ENCODE results near the gene FSD1. TPM values are rescaled to one million over a fixed set of nuclear protein-coding genes. Genes with fewer than 3 reads are reported as not detected.

FSD1 gene
- total and polyA plus RNA-seq, 9 of the 15 experiments (the other 6 are each of a cell fraction or from before 2014, with no cell fraction given): 0.11 to 1.9 (median 0.94) TPM; not detected in 1

GRCh38 chr19:4267101-4267900 is 37.1 kb upstream of the FSD1 start (continued):
- TF ChIP-seq ZNF224 (CRISPR knock-in tag; IDR thresholded peaks at IDR 0.05) (no peak), THRB (CRISPR knock-in tag; conservative IDR thresholded peaks at IDR 0.05) (peak; percentile 75; the same call in 1 of the 2 replicates), PTRF (tag; IDR thresholded peaks at IDR 0.05) (no peak), CREB1 (IDR thresholded peaks at IDR 0.05) (no peak), CREB1 (CRISPR knock-in tag; IDR thresholded peaks at IDR 0.05) (no peak), LEF1 (IDR thresholded peaks at IDR 0.05) (0 out of 2 replicates have a peak, but pooled peaks have one; percentile 20), AFF4 (CRISPR knock-in tag; IDR thresholded peaks at IDR 0.05) (no peak), MYC (IDR thresholded peaks at IDR 0.05; ENCODE audit: low read depth, low read length) (no peak), MYC (CRISPR knock-in tag; IDR thresholded peaks at IDR 0.05; ENCODE audit: borderline replicate concordance, low read depth) (peak; percentile 50; the same call in 1 of the 2 replicates), MTA3 (IDR thresholded peaks at IDR 0.05; ENCODE audit: borderline replicate concordance) (0 out of 2 replicates have a peak, but pooled peaks have one; percentile 18), NCOR1 (IDR thresholded peaks at IDR 0.05) (no peak), KLF13 (tag; IDR thresholded peaks at IDR 0.05; ENCODE audit: borderline replicate concordance, low read depth) (no peak), FOXP4 (CRISPR knock-in tag; IDR thresholded peaks at IDR 0.05; ENCODE audit: borderline replicate concordance) (peak; percentile 55; the same call in 1 of the 2 replicates), SOX6 (IDR thresholded peaks at IDR 0.05) (0 out of 2 replicates have a peak, but pooled peaks have one; percentile 11)
- TF ChIP-seq, protein P1, sequence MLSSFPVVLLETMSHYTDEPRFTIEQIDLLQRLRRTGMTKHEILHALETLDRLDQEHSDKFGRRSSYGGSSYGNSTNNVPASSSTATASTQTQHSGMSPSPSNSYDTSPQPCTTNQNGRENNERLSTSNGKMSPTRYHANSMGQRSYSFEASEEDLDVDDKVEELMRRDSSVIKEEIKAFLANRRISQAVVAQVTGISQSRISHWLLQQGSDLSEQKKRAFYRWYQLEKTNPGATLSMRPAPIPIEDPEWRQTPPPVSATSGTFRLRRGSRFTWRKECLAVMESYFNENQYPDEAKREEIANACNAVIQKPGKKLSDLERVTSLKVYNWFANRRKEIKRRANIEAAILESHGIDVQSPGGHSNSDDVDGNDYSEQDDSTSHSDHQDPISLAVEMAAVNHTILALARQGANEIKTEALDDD (IDR thresholded peaks at IDR 0.05): no peak
